HepG2 (cell line): ENCODE measurements around the gene GMPPB. TPM values are rescaled to one million over a fixed set of nuclear protein-coding genes. Genes with fewer than 3 reads are reported as not detected.

Experiments
- ADNP ChIP-seq: sonication (generic); formaldehyde crosslinking; IDR thresholded peaks from 2 replicates; pipeline ENCODE4 v1.4.0; 2020; ENCODE audit warnings: missing genetic modification reagents
- CAMTA2 ChIP-seq: sonication (generic); formaldehyde crosslinking; IDR thresholded peaks from 2 replicates; pipeline ENCODE4 v1.4.0; 2020; ENCODE audit warnings: mild to moderate bottlenecking, missing genetic modification reagents, borderline replicate concordance
- CENPX ChIP-seq: sonication (generic); formaldehyde crosslinking; IDR thresholded peaks from 2 replicates; pipeline ENCODE4 v1.9.0; 2021; ENCODE audit warnings: mild to moderate bottlenecking, missing genetic modification reagents, moderate library complexity
- EEA1 ChIP-seq: sonication (generic); formaldehyde crosslinking; IDR thresholded peaks from 2 replicates; pipeline ENCODE4 v1.5.1; 2020; ENCODE audit warnings: mild to moderate bottlenecking, missing genetic modification reagents, borderline replicate concordance
- HNF1B ChIP-seq: sonication (generic); formaldehyde crosslinking; IDR thresholded peaks from 2 replicates; pipeline ENCODE4 v1.5.1; 2020; ENCODE audit warnings: mild to moderate bottlenecking, moderate library complexity, missing genetic modification reagents
- HOXD1 ChIP-seq: sonication (generic); formaldehyde crosslinking; IDR thresholded peaks from 2 replicates; pipeline ENCODE4 v1.5.0; 2020; ENCODE audit warnings: missing genetic modification reagents
- KLF12 ChIP-seq: sonication (generic); formaldehyde crosslinking; IDR thresholded peaks from 2 replicates; pipeline ENCODE4 v1.4.0; 2020; ENCODE audit warnings: missing genetic modification reagents, borderline replicate concordance
- KLF6 ChIP-seq: IDR thresholded peaks from 2 replicates; pipeline ENCODE4 v1.8.0; 2016; ENCODE audit warnings: missing biosample characterization, missing genetic modification reagents
- MEF2D ChIP-seq: sonication (generic); formaldehyde crosslinking; IDR thresholded peaks from 2 replicates; pipeline ENCODE4 v1.5.1; 2020; ENCODE audit warnings: mild to moderate bottlenecking, missing genetic modification reagents
- MXI1 ChIP-seq: IDR thresholded peaks from 3 replicates; pipeline ENCODE4 v1.6.1; 2012; ENCODE audit warnings: low read depth, low read length, inconsistent platforms, borderline replicate concordance
- NR2F2 ChIP-seq: IDR thresholded peaks from 2 replicates; pipeline ENCODE4 v1.6.1; 2012; ENCODE audit warnings: low read depth, inconsistent platforms, borderline replicate concordance
- POGZ ChIP-seq: sonication (generic); formaldehyde crosslinking; IDR thresholded peaks from 2 replicates; pipeline ENCODE4 v1.4.0; 2020; ENCODE audit warnings: mild to moderate bottlenecking, missing genetic modification reagents
- SP4 ChIP-seq: sonication (generic); formaldehyde crosslinking; IDR thresholded peaks from 2 replicates; pipeline ENCODE4 v1.8.1; 2023; ENCODE audit warnings: mild to moderate bottlenecking, missing genetic modification reagents
- TP53 ChIP-seq: sonication (generic); formaldehyde crosslinking; conservative IDR thresholded peaks from 2 replicates; pipeline ENCODE4 v1.4.0; 2020; ENCODE audit warnings: missing genetic modification reagents
- ZEB1 ChIP-seq: IDR thresholded peaks from 2 replicates; pipeline ENCODE4 v1.6.1; 2012; ENCODE audit warnings: mild to moderate bottlenecking, low read depth, inconsistent platforms; ENCODE audit not compliant: insufficient replicate concordance
- ZFYVE20 ChIP-seq: sonication (generic); formaldehyde crosslinking; IDR thresholded peaks from 2 replicates; pipeline ENCODE4 v1.8.0; 2023; ENCODE audit warnings: low read depth, mild to moderate bottlenecking, moderate library complexity, missing genetic modification reagents, borderline replicate concordance
- ZNF501 ChIP-seq: sonication (generic); formaldehyde crosslinking; IDR thresholded peaks from 2 replicates; pipeline ENCODE4 v1.5.1; 2020; ENCODE audit warnings: mild to moderate bottlenecking, moderate library complexity, missing genetic modification reagents
- ZNF512 ChIP-seq: sonication (generic); formaldehyde crosslinking; IDR thresholded peaks from 2 replicates; pipeline ENCODE4 v1.4.0; 2020; ENCODE audit warnings: mild to moderate bottlenecking, missing genetic modification reagents
- ZNF792 ChIP-seq: IDR thresholded peaks from 2 replicates; pipeline ENCODE4 v1.6.1; 2016
- ZNF841 ChIP-seq: sonication (generic); formaldehyde crosslinking; IDR thresholded peaks from 2 replicates; pipeline ENCODE4 v1.8.1; 2023; ENCODE audit warnings: missing genetic modification reagents, borderline replicate concordance
- polyA plus RNA-seq, 8 experiments: library from polyadenylated mRNA; depleted of rRNA in 3 of 8; stranded (reverse) in 7 of 8; unstranded in 1 of 8; fragments of >200 nt; fragmentation: Illumina TruSeq in 4 of 8; extraction: Trizol in 4 of 8; gene quantifications; 2 replicates each; pipeline versions ENCODE4 v1.2.1 to v1.2.3, GENCODE V29; 2011 to 2016; ENCODE audit warnings: low read depth in 4 of 8, missing spikeins in 1 of 8, mixed read lengths in 1 of 8; ENCODE audit not compliant: insufficient read depth in 1 of 8
- total RNA-seq, 5 experiments: library from RNA; depleted of rRNA; stranded (reverse); fragments of >200 nt; fragmentation: Illumina TruSeq; extraction: Trizol; gene quantifications; 2 replicates each; pipeline ENCODE4 v1.2.3, GENCODE V29; 2016; ENCODE audit warnings: low read depth in 1 of 5
- TF ChIP-seq, protein P1 (sequence below): sonication (generic); formaldehyde crosslinking; IDR thresholded peaks from 2 replicates; pipeline ENCODE4 v1.9.0; 2021; ENCODE audit warnings: missing genetic modification reagents, borderline replicate concordance
- TF ChIP-seq, protein P2 (sequence below): sonication (generic); formaldehyde crosslinking; IDR thresholded peaks from 2 replicates; pipeline ENCODE4 v1.4.0; 2020; ENCODE audit warnings: mild to moderate bottlenecking, missing genetic modification reagents

The GMPPB gene
- total and polyA plus RNA-seq, 2 of the 13 experiments (the other 11 are each of a cell fraction or from before 2014, with no cell fraction given) = 6.5 to 23.1 TPM

GRCh38 chr3:49723628-49724551 lies at the start of gene GMPPB (continued):
- TF ChIP-seq, protein P1, sequence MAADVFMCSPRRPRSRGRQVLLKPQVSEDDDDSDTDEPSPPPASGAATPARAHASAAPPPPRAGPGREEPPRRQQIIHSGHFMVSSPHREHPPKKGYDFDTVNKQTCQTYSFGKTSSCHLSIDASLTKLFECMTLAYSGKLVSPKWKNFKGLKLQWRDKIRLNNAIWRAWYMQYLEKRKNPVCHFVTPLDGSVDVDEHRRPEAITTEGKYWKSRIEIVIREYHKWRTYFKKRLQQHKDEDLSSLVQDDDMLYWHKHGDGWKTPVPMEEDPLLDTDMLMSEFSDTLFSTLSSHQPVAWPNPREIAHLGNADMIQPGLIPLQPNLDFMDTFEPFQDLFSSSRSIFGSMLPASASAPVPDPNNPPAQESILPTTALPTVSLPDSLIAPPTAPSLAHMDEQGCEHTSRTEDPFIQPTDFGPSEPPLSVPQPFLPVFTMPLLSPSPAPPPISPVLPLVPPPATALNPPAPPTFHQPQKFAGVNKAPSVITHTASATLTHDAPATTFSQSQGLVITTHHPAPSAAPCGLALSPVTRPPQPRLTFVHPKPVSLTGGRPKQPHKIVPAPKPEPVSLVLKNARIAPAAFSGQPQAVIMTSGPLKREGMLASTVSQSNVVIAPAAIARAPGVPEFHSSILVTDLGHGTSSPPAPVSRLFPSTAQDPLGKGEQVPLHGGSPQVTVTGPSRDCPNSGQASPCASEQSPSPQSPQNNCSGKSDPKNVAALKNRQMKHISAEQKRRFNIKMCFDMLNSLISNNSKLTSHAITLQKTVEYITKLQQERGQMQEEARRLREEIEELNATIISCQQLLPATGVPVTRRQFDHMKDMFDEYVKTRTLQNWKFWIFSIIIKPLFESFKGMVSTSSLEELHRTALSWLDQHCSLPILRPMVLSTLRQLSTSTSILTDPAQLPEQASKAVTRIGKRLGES (CRISPR knock-in tag) = no peak
- TF ChIP-seq ZNF792 (CRISPR knock-in tag) = no peak
- peak; percentile 78 for TF ChIP-seq ZNF501 (CRISPR knock-in tag)
- peak; percentile 79; the same call in 1 of the 2 replicates for TF ChIP-seq CAMTA2 (CRISPR knock-in tag)
- TF ChIP-seq EEA1 (CRISPR knock-in tag) = no peak; the same call in 1 of the 2 replicates
- no peak for TF ChIP-seq ZEB1
- TF ChIP-seq ADNP (CRISPR knock-in tag) = no peak
- no peak for TF ChIP-seq NR2F2
- TF ChIP-seq MXI1 = peak; percentile 55; the same call in 1 of the 3 replicates
- TF ChIP-seq HOXD1 (CRISPR knock-in tag) = no peak
- peak; percentile 83 for TF ChIP-seq POGZ
- TF ChIP-seq CENPX (CRISPR knock-in tag) = no peak
- no peak for TF ChIP-seq HNF1B (CRISPR knock-in tag)
- TF ChIP-seq SP4 = peak; percentile 77; the same call in 1 of the 2 replicates
- no peak for TF ChIP-seq TP53 (CRISPR knock-in tag)
- TF ChIP-seq, protein P2, sequence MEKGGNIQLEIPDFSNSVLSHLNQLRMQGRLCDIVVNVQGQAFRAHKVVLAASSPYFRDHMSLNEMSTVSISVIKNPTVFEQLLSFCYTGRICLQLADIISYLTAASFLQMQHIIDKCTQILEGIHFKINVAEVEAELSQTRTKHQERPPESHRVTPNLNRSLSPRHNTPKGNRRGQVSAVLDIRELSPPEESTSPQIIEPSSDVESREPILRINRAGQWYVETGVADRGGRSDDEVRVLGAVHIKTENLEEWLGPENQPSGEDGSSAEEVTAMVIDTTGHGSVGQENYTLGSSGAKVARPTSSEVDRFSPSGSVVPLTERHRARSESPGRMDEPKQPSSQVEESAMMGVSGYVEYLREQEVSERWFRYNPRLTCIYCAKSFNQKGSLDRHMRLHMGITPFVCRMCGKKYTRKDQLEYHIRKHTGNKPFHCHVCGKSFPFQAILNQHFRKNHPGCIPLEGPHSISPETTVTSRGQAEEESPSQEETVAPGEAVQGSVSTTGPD (CRISPR knock-in tag) = no peak
- no peak; the same call in 1 of the 2 replicates for TF ChIP-seq KLF6
- TF ChIP-seq ZNF512 = no peak
- no peak for TF ChIP-seq MEF2D (CRISPR knock-in tag)
- TF ChIP-seq ZNF841 = no peak
- TF ChIP-seq ZFYVE20 (CRISPR knock-in tag) = no peak
- TF ChIP-seq KLF12 (CRISPR knock-in tag) = no peak
